A673 (cell line): ENCODE results near the gene AKAP14. TPM values are rescaled to one million over a fixed set of nuclear protein-coding genes. Genes with fewer than 3 reads are reported as not detected.

Source experiments
- Bru-seq: library from RNA; stranded (reverse); fragments of 400-500 nt; gene quantifications from one replicate; lab custom pipeline; 2021; lab: Mats Ljungman, UMichigan
- BruChase-seq, 2 experiments: library from RNA; stranded (reverse); fragments of 400-500 nt; gene quantifications; one replicate each; lab custom pipeline; 2021; lab: Mats Ljungman, UMichigan
- BruUV-seq: library from RNA; stranded (reverse); fragments of 400-500 nt; replicated peaks from 2 replicates; lab custom pipeline; 2021; lab: Mats Ljungman, UMichigan
- CTCF ChIA-PET: fragments of 300-600 bp; sonication (Branson Sonifier 250); formaldehyde crosslinking; loops from one replicate; lab custom pipeline; 2022; ENCODE audit warnings: antibody characterized with exemption; lab: Charles Lee
- POLR2A ChIA-PET: fragments of 300-600 bp; sonication (Branson Sonifier 250); formaldehyde crosslinking; loops from one replicate; lab custom pipeline; 2022; ENCODE audit warnings: antibody characterized with exemption; ENCODE audit not compliant: low non-redundant PET; lab: Charles Lee
- DNase-seq: peaks from one replicate; pipeline ENCODE4 v3.0.0-alpha.2; 2015; ENCODE audit warnings: low spot score
- H3K27ac ChIP-seq: fragments of 200-600 bp; sonication (generic); 2 replicates; pipeline ENCODE4 v1.5.1; 2016; ENCODE audit warnings: mixed run types, low read depth, mild to moderate bottlenecking, mixed read lengths, antibody characterized with exemption, low read length; ENCODE audit not compliant: poor library complexity, severe bottlenecking
- H3K27me3 ChIP-seq: fragments of 200-600 bp; sonication (generic); replicated peaks from 2 replicates; pipeline ENCODE4 v1.6.1; 2017; ENCODE audit warnings: mixed run types, low read depth, mild to moderate bottlenecking, mixed read lengths, antibody characterized with exemption, low read length; ENCODE audit not compliant: insufficient read depth, poor library complexity
- H3K36me3 ChIP-seq: fragments of 200-600 bp; sonication (generic); 2 replicates; pipeline ENCODE4 v1.6.1; 2016; ENCODE audit warnings: mixed run types, mild to moderate bottlenecking, mixed read lengths, antibody characterized with exemption, low read length; ENCODE audit not compliant: insufficient read depth, poor library complexity, severe bottlenecking
- H3K4me1 ChIP-seq: fragments of 200-600 bp; sonication (generic); 2 replicates; pipeline ENCODE4 v1.6.1; 2017; ENCODE audit warnings: mixed run types, mild to moderate bottlenecking, mixed read lengths, antibody characterized with exemption, low read length; ENCODE audit not compliant: insufficient read depth, poor library complexity, severe bottlenecking
- H3K4me3 ChIP-seq: fragments of 200-600 bp; sonication (generic); 2 replicates; pipeline ENCODE4 v1.5.1; 2016; ENCODE audit warnings: low read depth, mixed run types, mild to moderate bottlenecking, mixed read lengths, low read length; ENCODE audit not compliant: poor library complexity, severe bottlenecking
- H3K9me3 ChIP-seq: fragments of 200-600 bp; sonication (generic); 2 replicates; pipeline ENCODE4 v1.6.1; 2016; ENCODE audit warnings: mixed run types, low read depth, mild to moderate bottlenecking, mixed read lengths, antibody characterized with exemption, low read length; ENCODE audit not compliant: poor library complexity, severe bottlenecking
- EZH2 ChIP-seq: fragments of 200-600 bp; sonication (generic); IDR thresholded peaks from 2 replicates; pipeline ENCODE4 v1.6.1; 2017; ENCODE audit warnings: borderline replicate concordance, low read depth, mild to moderate bottlenecking, mixed read lengths, antibody characterized with exemption, low read length; ENCODE audit not compliant: poor library complexity, severe bottlenecking
- intact Hi-C: fragments of 100-400 bp; cut with micrococcal nuclease; formaldehyde crosslinking; loops from one replicate; pipeline ENCODE4 v1.10.0; 2022; ENCODE audit not compliant: unreplicated experiment
- long read RNA-seq: library from polyadenylated mRNA; stranded (forward); transcript quantifications from one replicate; pipeline ENCODE4 v2.0.0, GENCODE V29; 2022
- total RNA-seq: library from RNA; stranded (reverse); gene quantifications from 2 replicates; pipeline ENCODE4 v1.2.3, GENCODE V29; 2021
- TF ChIP-seq, protein P1 (sequence below): fragments of 300-800, 200-600 bp; sonication (generic); conservative IDR thresholded peaks from 2 replicates; pipeline ENCODE4 v1.5.1; 2017; ENCODE audit warnings: low read depth, mild to moderate bottlenecking, antibody characterized with exemption, low read length, moderate library complexity, mixed read lengths

AKAP14 gene
- total RNA-seq, result not detected in 2 replicates
- Bru-seq, nascent RNA, result percentile 13 among the genes with signal in this experiment
- BruChase-seq, experiment 1, labeled RNA remaining after a 2-hour chase, result percentile 15 among the genes with signal in this experiment
- BruChase-seq, experiment 2, labeled RNA remaining after a 6-hour chase, result percentile 16 among the genes with signal in this experiment
- long read RNA-seq, result 0 reads

DNA sequence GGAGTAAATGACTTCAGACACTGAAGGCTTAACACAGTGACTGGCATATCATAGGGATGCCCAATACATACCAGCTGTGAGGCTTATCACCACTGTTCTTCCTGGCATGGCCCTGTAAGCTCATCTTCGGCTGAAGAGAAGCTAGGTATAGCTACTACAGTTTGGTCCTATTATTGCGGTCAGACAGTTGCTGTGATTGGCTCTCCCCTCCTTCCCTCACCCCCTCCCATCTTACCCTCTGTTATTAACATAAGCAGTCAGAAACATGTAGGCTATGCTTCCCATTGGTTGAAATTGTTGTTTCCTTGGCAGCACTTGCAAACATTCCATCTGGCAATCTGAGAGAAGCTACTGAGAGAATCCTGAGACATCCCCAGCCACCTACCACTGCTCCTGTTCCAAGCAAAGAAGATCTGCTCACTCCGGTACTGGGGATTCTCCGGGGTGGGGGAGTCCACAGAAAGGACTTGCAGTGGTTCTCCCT lies at the start of gene AKAP14:
Gene AKAP14 (plus strand): TSS at position 51 of the 484 bp plus-strand sequence. CDS start 7,331 bp downstream, outside the sequence.
- Histone ChIP-seq H3K27ac (no peak within 1 kb of the TSS), H3K4me1 (no peaks in the 10 kb centered on the region), H3K4me3 (no peak within 1 kb of the TSS), H3K36me3 (no peaks in the 10 kb centered on the region), H3K9me3 (no peaks in the 10 kb centered on the region), H3K27me3 (no peaks in the 10 kb centered on the region)
- no peak for TF ChIP-seq EZH2
- TF ChIP-seq, protein P1, sequence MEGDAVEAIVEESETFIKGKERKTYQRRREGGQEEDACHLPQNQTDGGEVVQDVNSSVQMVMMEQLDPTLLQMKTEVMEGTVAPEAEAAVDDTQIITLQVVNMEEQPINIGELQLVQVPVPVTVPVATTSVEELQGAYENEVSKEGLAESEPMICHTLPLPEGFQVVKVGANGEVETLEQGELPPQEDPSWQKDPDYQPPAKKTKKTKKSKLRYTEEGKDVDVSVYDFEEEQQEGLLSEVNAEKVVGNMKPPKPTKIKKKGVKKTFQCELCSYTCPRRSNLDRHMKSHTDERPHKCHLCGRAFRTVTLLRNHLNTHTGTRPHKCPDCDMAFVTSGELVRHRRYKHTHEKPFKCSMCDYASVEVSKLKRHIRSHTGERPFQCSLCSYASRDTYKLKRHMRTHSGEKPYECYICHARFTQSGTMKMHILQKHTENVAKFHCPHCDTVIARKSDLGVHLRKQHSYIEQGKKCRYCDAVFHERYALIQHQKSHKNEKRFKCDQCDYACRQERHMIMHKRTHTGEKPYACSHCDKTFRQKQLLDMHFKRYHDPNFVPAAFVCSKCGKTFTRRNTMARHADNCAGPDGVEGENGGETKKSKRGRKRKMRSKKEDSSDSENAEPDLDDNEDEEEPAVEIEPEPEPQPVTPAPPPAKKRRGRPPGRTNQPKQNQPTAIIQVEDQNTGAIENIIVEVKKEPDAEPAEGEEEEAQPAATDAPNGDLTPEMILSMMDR, result no peak
- POLR2A ChIA-PET, result no interaction called here
- BruUV-seq, result no TSS peak
- DNase-seq, result no peak
- intact Hi-C loops, result no loop called here
- CTCF ChIA-PET, result no interaction called here

DNA sequence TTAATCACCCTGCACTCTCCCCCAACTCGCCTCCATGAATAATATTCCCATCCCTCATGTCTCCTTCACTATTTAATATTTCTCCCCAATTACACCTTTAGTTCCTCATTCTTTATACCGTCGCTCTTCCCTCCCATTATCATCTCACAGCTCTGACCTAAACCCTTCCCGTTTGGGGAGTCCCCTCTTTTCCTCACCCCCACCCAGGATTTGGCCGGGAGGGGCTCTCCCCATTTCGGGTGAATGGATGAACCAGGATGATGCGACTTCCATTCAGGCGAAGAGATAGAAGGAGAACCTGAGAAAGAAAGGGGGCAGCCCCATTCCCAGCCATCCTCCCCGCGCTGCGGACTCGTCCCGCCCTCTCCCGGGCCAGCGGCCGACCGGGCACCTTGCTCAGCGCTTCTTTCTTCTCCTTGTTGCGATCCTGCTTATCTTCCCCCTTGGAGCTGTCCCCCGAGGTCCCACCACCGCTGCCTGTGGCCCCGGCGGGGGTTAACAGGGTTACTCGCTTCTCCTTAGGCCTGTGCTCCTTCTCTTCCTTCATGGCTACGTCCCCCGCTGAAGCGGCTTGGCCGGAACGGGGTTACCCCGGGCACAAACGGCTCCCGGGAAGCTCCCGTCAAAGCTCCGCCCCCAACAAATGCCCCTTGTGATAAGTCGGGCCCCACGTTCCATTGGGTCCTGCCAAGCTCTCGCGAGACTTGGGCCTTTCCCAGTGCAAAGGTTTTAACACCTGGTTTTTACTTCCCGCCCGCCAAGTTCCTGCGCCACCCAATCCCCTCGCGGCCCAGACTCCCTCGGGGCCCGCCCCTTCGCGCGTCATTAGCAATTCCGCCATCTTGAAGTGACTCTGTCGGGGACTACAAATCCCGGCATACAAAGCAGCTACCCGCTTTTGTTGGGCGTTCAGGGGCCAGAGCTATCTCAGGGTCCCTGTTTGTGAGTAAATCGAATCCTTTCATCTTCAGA lies 43.0 kb upstream of the AKAP14 start, which contains the start of gene UPF3B:
Gene UPF3B (minus strand): TSS at position 582 of the 972 bp plus-strand sequence. CDS start 35 bp downstream, at position 547.
- H3K36me3 ChIP-seq, result peaks cover 19% of the 10 kb centered on the region
- no peaks in the 10 kb centered on the region for H3K9me3 ChIP-seq
- peak within 1 kb of the TSS; percentile 85 for H3K27ac ChIP-seq
- CTCF ChIA-PET, result interaction anchor here (0.5 kb wide), 1 partner anchor 456 kb away, joined by 4 read pairs; no protein-coding TSS in a partner anchor
- TF ChIP-seq, protein P1, result no peak
- BruUV-seq, result no TSS peak
- peaks cover 7% of the 10 kb centered on the region for H3K4me1 ChIP-seq
- POLR2A ChIA-PET, result interaction anchor here (0.6 kb wide), 1 partner anchor 12 kb away, joined by 4 read pairs; no protein-coding TSS in a partner anchor
- H3K27me3 ChIP-seq, result no peaks in the 10 kb centered on the region
- peak; percentile 98 for DNase-seq
- intact Hi-C loops, result loop anchor here (1.0 kb wide), 1 partner anchor 19 kb away; the partner anchor contains the start of genes NDUFA1 and RNF113A
- H3K4me3 ChIP-seq, result peak within 1 kb of the TSS; percentile 70

DNA sequence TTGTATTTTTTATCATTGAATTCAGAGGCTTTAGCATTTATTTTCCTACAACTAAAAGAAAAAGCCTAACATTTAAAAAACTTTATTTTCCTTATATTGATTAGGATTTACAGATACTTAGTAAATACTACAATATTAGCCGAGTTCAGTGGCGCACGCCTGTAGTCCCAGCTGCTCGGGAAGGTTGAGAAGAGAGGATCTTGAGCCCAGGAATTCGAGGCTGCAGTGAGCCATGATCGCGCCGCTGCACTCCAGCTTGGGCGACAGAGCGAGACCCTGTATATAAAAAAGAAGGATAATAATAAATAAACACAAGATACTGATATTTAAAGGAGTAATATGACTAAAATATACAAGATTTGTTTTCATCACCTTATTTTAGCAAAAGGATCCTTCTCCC lies 42.2 kb upstream of the AKAP14 start:
- peaks cover 17% of the 10 kb centered on the region for H3K36me3 ChIP-seq
- ChIA-PET CTCF (no interaction called here), POLR2A (no interaction called here)
- H3K4me1 ChIP-seq, result peaks cover 7% of the 10 kb centered on the region
- peak overlapping the region; percentile 70 for H3K4me3 ChIP-seq
- H3K27me3 ChIP-seq, result no peaks in the 10 kb centered on the region
- no peak for DNase-seq
- TF ChIP-seq, protein P1, result no peak
- TF ChIP-seq EZH2, result no peak
- intact Hi-C loops, result loop anchor here (1.0 kb wide), 1 partner anchor 18 kb away; the partner anchor contains the start of genes NDUFA1 and RNF113A
- peak overlapping the region; percentile 63 for H3K27ac ChIP-seq
- H3K9me3 ChIP-seq, result no peaks in the 10 kb centered on the region
- TSS peak; percentile 86 for BruUV-seq
